Ishikawa (cell line): ENCODE data around the gene TMEM141.

Experiments
- CEBPB ChIP-seq: IDR thresholded peaks from 2 replicates; pipeline ENCODE4 v1.6.1; 2012
- CREB1 ChIP-seq: IDR thresholded peaks from 2 replicates; pipeline ENCODE4 v1.6.1; 2012; ENCODE audit warnings: low read depth
- EGR1 ChIP-seq: IDR thresholded peaks from 2 replicates; pipeline ENCODE4 v1.6.1; 2012
- EP300 ChIP-seq: IDR thresholded peaks from 2 replicates; pipeline ENCODE4 v1.6.1; 2012; ENCODE audit warnings: borderline replicate concordance
- FOXM1 ChIP-seq: IDR thresholded peaks from 2 replicates; pipeline ENCODE4 v1.6.1; 2012; ENCODE audit warnings: low read depth, borderline replicate concordance
- NFIC ChIP-seq: IDR thresholded peaks from 2 replicates; pipeline ENCODE4 v1.6.1; 2012
- RAD21 ChIP-seq: IDR thresholded peaks from 2 replicates; pipeline ENCODE4 v1.6.1; 2012; ENCODE audit warnings: low read depth
- TAF1 ChIP-seq: IDR thresholded peaks from 2 replicates; pipeline ENCODE4 v1.6.1; 2012; ENCODE audit warnings: low read depth, mild to moderate bottlenecking
- TCF12 ChIP-seq: IDR thresholded peaks from 2 replicates; pipeline ENCODE4 v1.6.1; 2012; ENCODE audit warnings: low read depth
- TEAD4 ChIP-seq: IDR thresholded peaks from 2 replicates; pipeline ENCODE4 v1.6.1; 2012
- YY1 ChIP-seq: IDR thresholded peaks from 2 replicates; pipeline ENCODE4 v1.6.1; 2012; ENCODE audit warnings: low read depth
- ZBTB7A ChIP-seq: IDR thresholded peaks from 2 replicates; pipeline ENCODE4 v1.6.1; 2012; ENCODE audit warnings: low read depth
- TF ChIP-seq, protein P1 (sequence below): IDR thresholded peaks from 2 replicates; pipeline ENCODE4 v1.6.1; 2012
- TF ChIP-seq, protein P2 (sequence below): IDR thresholded peaks from 2 replicates; pipeline ENCODE4 v1.6.1; 2012; ENCODE audit warnings: low read depth, mild to moderate bottlenecking
- TF ChIP-seq, protein P3 (sequence below): IDR thresholded peaks from 2 replicates; pipeline ENCODE4 v1.6.1; 2012

TMEM141 gene

DNA sequence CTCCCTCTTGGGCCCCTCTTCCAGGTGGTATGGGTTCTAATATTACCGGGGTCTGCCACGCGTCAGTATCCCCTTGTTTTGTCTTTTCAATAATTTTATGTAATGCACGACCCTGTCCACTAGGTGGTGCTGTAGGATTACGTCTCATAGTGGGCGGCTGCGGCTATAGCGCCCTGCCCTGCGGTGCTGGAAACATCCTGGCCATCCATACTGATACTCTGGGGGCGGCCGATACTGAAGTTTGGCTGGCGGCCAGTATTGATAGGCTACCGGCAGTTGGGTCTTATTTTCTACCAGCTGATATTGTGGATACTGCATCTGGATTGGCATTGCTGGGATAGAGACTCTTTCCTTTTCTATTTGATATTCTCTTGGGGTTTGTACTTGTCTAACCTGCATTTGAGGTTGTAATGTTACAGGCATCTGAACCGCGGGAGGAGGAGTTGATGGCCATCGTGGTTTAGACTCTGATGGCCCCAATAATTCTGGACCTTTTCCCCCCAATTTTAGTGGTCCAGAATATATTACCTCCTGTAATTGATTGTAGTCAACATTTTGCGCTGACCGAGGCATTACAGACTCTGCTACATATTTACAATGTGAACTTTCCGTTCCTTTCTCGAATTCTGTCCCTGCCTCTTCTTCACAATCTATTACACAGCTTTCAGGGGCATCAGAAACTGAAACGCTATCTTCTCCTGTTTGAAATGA is 3.3 kb upstream of the TMEM141 start:
- TF ChIP-seq ZBTB7A (peak; percentile 77; the same call in 1 of the 2 replicates), EGR1 (no peak), RAD21 (peak; percentile 94)

DNA sequence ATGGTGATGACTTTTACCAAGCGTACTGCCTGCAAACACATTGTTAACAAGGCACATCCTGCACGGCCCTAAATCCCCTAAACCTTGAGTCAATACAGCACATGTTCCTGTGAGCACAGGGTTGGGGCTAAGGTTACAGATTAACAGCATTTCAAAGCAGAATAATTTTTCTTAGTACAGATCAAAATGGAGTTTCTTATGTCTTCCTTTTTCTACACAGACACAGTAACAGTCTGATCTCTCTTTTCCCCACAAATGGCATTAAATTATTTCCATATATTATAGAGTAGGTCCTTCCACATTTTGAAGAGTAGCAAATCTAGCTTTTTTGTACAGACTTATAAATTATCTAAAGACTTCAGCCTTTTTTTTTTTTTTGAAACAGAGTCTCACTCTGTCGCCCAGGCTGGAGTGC is 1.6 kb upstream of the TMEM141 start:
- TF ChIP-seq TCF12 (no peak), EGR1 (no peak), YY1 (no peak), RAD21 (no peak), CREB1 (no peak), EP300 (no peak), TAF1 (no peak), NFIC (no peak), FOXM1 (no peak), ZBTB7A (no peak), TEAD4 (no peak), CEBPB (no peak)
- TF ChIP-seq, protein P1, sequence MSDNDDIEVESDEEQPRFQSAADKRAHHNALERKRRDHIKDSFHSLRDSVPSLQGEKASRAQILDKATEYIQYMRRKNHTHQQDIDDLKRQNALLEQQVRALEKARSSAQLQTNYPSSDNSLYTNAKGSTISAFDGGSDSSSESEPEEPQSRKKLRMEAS: no peak
- TF ChIP-seq, protein P2, sequence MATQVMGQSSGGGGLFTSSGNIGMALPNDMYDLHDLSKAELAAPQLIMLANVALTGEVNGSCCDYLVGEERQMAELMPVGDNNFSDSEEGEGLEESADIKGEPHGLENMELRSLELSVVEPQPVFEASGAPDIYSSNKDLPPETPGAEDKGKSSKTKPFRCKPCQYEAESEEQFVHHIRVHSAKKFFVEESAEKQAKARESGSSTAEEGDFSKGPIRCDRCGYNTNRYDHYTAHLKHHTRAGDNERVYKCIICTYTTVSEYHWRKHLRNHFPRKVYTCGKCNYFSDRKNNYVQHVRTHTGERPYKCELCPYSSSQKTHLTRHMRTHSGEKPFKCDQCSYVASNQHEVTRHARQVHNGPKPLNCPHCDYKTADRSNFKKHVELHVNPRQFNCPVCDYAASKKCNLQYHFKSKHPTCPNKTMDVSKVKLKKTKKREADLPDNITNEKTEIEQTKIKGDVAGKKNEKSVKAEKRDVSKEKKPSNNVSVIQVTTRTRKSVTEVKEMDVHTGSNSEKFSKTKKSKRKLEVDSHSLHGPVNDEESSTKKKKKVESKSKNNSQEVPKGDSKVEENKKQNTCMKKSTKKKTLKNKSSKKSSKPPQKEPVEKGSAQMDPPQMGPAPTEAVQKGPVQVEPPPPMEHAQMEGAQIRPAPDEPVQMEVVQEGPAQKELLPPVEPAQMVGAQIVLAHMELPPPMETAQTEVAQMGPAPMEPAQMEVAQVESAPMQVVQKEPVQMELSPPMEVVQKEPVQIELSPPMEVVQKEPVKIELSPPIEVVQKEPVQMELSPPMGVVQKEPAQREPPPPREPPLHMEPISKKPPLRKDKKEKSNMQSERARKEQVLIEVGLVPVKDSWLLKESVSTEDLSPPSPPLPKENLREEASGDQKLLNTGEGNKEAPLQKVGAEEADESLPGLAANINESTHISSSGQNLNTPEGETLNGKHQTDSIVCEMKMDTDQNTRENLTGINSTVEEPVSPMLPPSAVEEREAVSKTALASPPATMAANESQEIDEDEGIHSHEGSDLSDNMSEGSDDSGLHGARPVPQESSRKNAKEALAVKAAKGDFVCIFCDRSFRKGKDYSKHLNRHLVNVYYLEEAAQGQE: no peak

DNA sequence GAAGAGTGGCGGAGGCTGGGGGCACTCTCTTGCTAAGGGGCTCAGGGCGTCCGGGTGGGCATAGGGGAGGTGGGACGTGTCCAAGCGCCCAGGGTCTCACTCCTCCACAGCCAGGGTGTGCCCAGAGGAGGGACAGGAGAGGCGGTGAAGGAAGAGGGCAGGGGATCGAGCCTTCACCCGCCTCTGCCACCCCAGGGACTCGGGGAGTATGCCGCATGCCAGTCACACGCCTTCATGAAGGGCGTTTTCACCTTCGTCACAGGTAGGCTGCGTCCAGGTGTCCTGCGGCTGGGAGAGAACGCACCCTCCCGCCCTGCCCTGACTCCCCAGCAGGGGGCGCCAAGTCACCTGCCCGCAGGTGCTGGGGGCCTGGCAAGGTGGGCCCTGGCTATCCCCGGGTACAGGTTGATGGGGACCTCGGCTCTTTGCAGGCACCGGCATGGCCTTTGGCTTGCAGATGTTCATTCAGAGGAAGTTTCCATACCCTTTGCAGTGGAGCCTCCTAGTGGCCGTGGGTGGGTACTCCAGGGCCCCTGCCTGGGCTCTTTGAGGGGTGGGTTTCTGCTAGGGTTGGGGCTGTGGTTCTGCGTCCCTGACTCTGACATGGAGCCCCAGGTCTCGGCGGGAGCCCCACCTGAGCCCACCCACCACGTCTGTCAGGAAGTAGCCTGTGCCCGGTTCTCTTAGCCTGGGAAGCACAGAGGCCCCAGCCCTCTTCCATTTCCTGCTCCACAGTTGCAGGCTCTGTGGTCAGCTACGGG is 552 bp downstream of the TMEM141 start:
- peak; percentile 49; the same call in 1 of the 2 replicates for TF ChIP-seq RAD21
- peak; percentile 33; the same call in 1 of the 2 replicates for TF ChIP-seq TAF1
- TF ChIP-seq, protein P2: no peak
- TF ChIP-seq EGR1: no peak
- TF ChIP-seq CREB1: 0 out of 2 replicates have a peak, but pooled peaks have one; percentile 12
- 0 out of 2 replicates have a peak, but pooled peaks have one; percentile 20 for TF ChIP-seq YY1
- peak; percentile 78 for TF ChIP-seq ZBTB7A
- TF ChIP-seq TEAD4: 0 out of 2 replicates have a peak, but pooled peaks have one; percentile 4
- TF ChIP-seq EP300: peak; percentile 15; the same call in 1 of the 2 replicates
- TF ChIP-seq CEBPB: no peak
- TF ChIP-seq FOXM1: no peak
- TF ChIP-seq NFIC: no peak
- TF ChIP-seq TCF12: no peak; the same call in 1 of the 2 replicates
- TF ChIP-seq, protein P3, sequence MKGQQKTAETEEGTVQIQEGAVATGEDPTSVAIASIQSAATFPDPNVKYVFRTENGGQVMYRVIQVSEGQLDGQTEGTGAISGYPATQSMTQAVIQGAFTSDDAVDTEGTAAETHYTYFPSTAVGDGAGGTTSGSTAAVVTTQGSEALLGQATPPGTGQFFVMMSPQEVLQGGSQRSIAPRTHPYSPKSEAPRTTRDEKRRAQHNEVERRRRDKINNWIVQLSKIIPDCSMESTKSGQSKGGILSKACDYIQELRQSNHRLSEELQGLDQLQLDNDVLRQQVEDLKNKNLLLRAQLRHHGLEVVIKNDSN: no peak
- TF ChIP-seq, protein P1: peak; percentile 91

DNA sequence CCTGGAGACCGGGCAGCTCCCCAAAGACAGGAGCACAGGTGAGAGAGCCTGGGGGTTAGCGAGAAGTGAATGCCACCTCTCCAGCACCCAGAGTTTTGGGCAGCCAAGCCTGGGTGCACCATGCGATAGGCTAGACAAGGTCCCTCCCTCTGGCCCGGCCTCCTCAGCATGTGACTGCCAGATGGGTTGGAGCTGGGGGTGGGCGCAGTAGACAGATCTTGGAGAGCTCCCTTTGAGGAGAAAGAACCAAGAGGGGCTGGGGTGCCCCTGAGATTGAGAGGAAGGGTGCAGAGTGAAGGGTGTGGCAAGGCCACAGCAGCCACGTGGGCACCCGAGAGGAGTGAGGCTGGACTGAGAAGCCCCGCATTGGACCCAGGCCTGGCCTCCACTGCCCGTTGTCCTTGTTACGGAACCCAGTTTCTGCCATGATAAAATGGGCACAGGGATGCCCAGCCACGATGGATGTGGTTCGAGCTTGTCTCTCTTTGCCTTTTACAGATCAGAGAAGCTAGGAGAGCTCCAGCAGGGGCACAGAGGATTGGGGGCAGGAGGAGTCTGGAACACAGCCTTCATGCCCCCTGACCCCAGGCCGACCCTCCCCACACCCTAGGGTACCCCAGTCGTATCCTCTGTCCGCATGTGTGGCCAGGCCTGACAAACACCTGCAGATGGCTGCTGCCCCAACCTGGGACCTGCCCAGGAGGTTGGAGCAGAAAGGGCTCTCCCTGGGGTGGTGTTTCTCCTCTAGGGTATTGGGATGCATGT is 1.4 kb downstream of the TMEM141 start:
- no peak for TF ChIP-seq NFIC
- no peak for TF ChIP-seq ZBTB7A
- TF ChIP-seq EGR1: no peak
- no peak for TF ChIP-seq TCF12
- TF ChIP-seq, protein P3: no peak
- TF ChIP-seq RAD21: no peak
